Mammary epithelial cell (primary cell): ENCODE data around the gene ZNF697.

ENCODE experiments used
- CTCF ChIP-seq, 2 donors: IDR thresholded peaks in 1 of 2; conservative IDR thresholded peaks in 1 of 2; 2 replicates each; pipeline ENCODE4 v1.5.1; 2011 to 2012; ENCODE audit warnings: inconsistent platforms in 2 of 2, low read length in 2 of 2, mild to moderate bottlenecking in 2 of 2, control low read depth in 1 of 2, low read depth in 1 of 2; ENCODE audit not compliant: insufficient read depth in 1 of 2; ENCODE audit errors: extremely low read depth in 1 of 2
- EZH2 ChIP-seq: IDR thresholded peaks from 2 replicates; pipeline ENCODE4 v1.6.1; 2012; ENCODE audit warnings: low read length, inconsistent platforms, borderline replicate concordance

- TF ChIP-seq CTCF (conservative IDR thresholded peaks at IDR 0.05 in 1 of 2, IDR thresholded peaks at IDR 0.05 in 1 of 2; ENCODE audit: extremely low read depth in 1 of 2, insufficient read depth in 1 of 2, low read depth in 1 of 2, low read length in 2 of 2): no peak
- no peak for TF ChIP-seq EZH2
These were observed 24.4 kb downstream of the ZNF697 start for GRCh38 chr1:119623678-119624077.
